HepG2 (cell line): Measurements from ENCODE around the gene RTN3. TPM values are rescaled to one million over a fixed set of nuclear protein-coding genes. Genes with fewer than 3 reads are reported as not detected.

Source experiments
- ATAC-seq: fragments of 200-7000 bp; cut with Tn5 transposase; 3 replicates; pipeline ENCODE4 v1.9.1; 2020; ENCODE audit warnings: mild to moderate bottlenecking, moderate library complexity
- BruUV-seq: library from RNA; stranded (reverse); fragments of 400-500 nt; replicated peaks from 2 replicates; lab custom pipeline; 2021; lab: Mats Ljungman, UMichigan
- CTCF ChIA-PET: fragments of 300-600 bp; formaldehyde crosslinking; extraction: SDS; loops from one replicate; lab custom pipeline; 2021; ENCODE audit warnings: low total read pairs, inconsistent platforms, low intra/inter-chr PET ratio; lab: Yijun Ruan, JAX
- POLR2A ChIA-PET: fragments of 350-600 bp; sonication (Branson Sonifier 250); formaldehyde crosslinking; loops from one replicate; lab custom pipeline; 2020; ENCODE audit warnings: antibody characterized with exemption, inconsistent platforms; lab: Yijun Ruan, JAX
- DNase-seq: peaks from one replicate; pipeline ENCODE4 v3.0.0-alpha.2; 2015; ENCODE audit warnings: low spot score
- FAIRE-seq: peaks from 3 replicates; lab custom pipeline; 2011; peaks lifted over from hg19 to GRCh38; lab: Jason Lieb, UNC
- H2AFZ ChIP-seq: one replicate; pipeline ENCODE4 v1.6.1; 2011; ENCODE audit warnings: low read length, inconsistent platforms
- H3K27ac ChIP-seq: fragments of 300-600 bp; 3 replicates; pipeline ENCODE4 v1.8.0; 2011; ENCODE audit warnings: mixed run types, mild to moderate bottlenecking, mixed read lengths, low read length, inconsistent platforms; ENCODE audit not compliant: insufficient read depth; ENCODE audit errors: extremely low read length
- H3K27me3 ChIP-seq, 2 experiments: fragments of 200-600 bp in 1 of 2; 2 replicates in 1 of 2; 3 replicates in 1 of 2; pipeline versions ENCODE4 v1.6.0 to v1.8.0; 2011; ENCODE audit warnings: low read length in 2 of 2, mild to moderate bottlenecking in 2 of 2, moderate library complexity in 2 of 2, inconsistent platforms in 1 of 2; ENCODE audit not compliant: insufficient read depth in 2 of 2, control insufficient read depth in 1 of 2
- H3K36me3 ChIP-seq, 2 experiments: fragments of 200-600 bp in 1 of 2; replicated peaks in 1 of 2; 2 replicates in 1 of 2; 3 replicates in 1 of 2; pipeline versions ENCODE4 v1.5.1 to v1.8.0; 2011; ENCODE audit warnings: low read length in 2 of 2, inconsistent platforms in 1 of 2; ENCODE audit not compliant: insufficient read depth in 2 of 2, control insufficient read depth in 1 of 2
- H3K4me1 ChIP-seq: 2 replicates; pipeline ENCODE4 v1.5.1; 2012; ENCODE audit warnings: low read length, inconsistent platforms; ENCODE audit not compliant: insufficient read depth
- H3K4me2 ChIP-seq: 2 replicates; pipeline ENCODE4 v1.6.0; 2011; ENCODE audit warnings: low read depth, low read length, inconsistent platforms
- H3K4me3 ChIP-seq, 3 experiments: fragments of 200-600 bp in 1 of 3; sonication (generic), shearing (Covaris generic) in 1 of 3; replicated peaks in 1 of 3; 2 replicates each; pipeline ENCODE4 v1.5.1; 2011 to 2016; ENCODE audit warnings: low read length in 3 of 3, inconsistent platforms in 2 of 3, low read depth in 2 of 3, mild to moderate bottlenecking in 2 of 3, control low read depth in 1 of 3, mixed read lengths in 1 of 3; ENCODE audit not compliant: insufficient read depth in 1 of 3
- H3K79me2 ChIP-seq: one replicate; pipeline ENCODE4 v1.6.1; 2011; ENCODE audit warnings: low read length, inconsistent platforms; ENCODE audit not compliant: insufficient read depth
- H3K9ac ChIP-seq: 2 replicates; pipeline ENCODE4 v1.6.0; 2011; ENCODE audit warnings: mild to moderate bottlenecking, low read depth, low read length, inconsistent platforms; ENCODE audit not compliant: insufficient read depth
- H3K9me3 ChIP-seq: 2 replicates; pipeline ENCODE4 v1.5.1; 2012; ENCODE audit warnings: mild to moderate bottlenecking, low read length
- H4K20me1 ChIP-seq: 2 replicates; pipeline ENCODE4 v1.6.0; 2011; ENCODE audit warnings: inconsistent platforms, mild to moderate bottlenecking, low read length, moderate library complexity; ENCODE audit not compliant: insufficient read depth
- ATM ChIP-seq: fragments of 450-650 bp; IDR thresholded peaks from 2 replicates; pipeline ENCODE4 v1.7.1; 2017; ENCODE audit warnings: mild to moderate bottlenecking, borderline replicate concordance
- CBX1 ChIP-seq: IDR thresholded peaks from one replicate; pipeline ENCODE4 v1.6.1; 2016; ENCODE audit warnings: antibody characterized with exemption, low read depth
- CBX5 ChIP-seq: sonication (generic); formaldehyde crosslinking; IDR thresholded peaks from 2 replicates; pipeline ENCODE4 v1.4.0; 2020; ENCODE audit warnings: missing genetic modification reagents, borderline replicate concordance
- JUN ChIP-seq: sonication (generic); formaldehyde crosslinking; IDR thresholded peaks from 2 replicates; pipeline ENCODE4 v1.4.0; 2020; ENCODE audit warnings: mild to moderate bottlenecking, missing genetic modification reagents
- KDM1A ChIP-seq: IDR thresholded peaks from 2 replicates; pipeline ENCODE4 v1.6.1; 2016; ENCODE audit warnings: missing compliant biosample characterization
- KLF13 ChIP-seq: sonication (generic); formaldehyde crosslinking; IDR thresholded peaks from 2 replicates; pipeline ENCODE4 v1.4.0; 2020; ENCODE audit warnings: mild to moderate bottlenecking, missing genetic modification reagents
- SATB2 ChIP-seq: sonication (generic); formaldehyde crosslinking; IDR thresholded peaks from 2 replicates; pipeline ENCODE4 v1.5.0; 2020; ENCODE audit warnings: missing genetic modification reagents
- SCMH1 ChIP-seq: sonication (generic); formaldehyde crosslinking; IDR thresholded peaks from 2 replicates; pipeline ENCODE4 v1.9.0; 2021; ENCODE audit warnings: missing genetic modification reagents, mild to moderate bottlenecking, borderline replicate concordance
- SIN3B ChIP-seq: fragments of 150-350 bp; IDR thresholded peaks from 2 replicates; pipeline ENCODE4 v1.6.1; 2014; ENCODE audit warnings: low read length
- TFE3 ChIP-seq: IDR thresholded peaks from 2 replicates; pipeline ENCODE4 v1.6.1; 2016
- ZNF263 ChIP-seq: sonication (generic); formaldehyde crosslinking; IDR thresholded peaks from 2 replicates; pipeline ENCODE4 v1.4.0; 2020; ENCODE audit warnings: missing genetic modification reagents
- WGBS: methylation state at CpG from one replicate; pipeline ENCODE4 v1.1.6; 2017; ENCODE audit warnings: low lambda C conversion rate; 5-methylcytosine and 5-hydroxymethylcytosine counted together
- in situ Hi-C: cut with HindIII; loops from 2 replicates; pipeline ENCODE4 v1.10.0; 2017; ENCODE audit warnings: low pct_unique_long_range_greater_than_20kb; ENCODE audit not compliant: extremely low pct_ligation_motif_present
- intact Hi-C: fragments of 100-400 bp; cut with micrococcal nuclease; formaldehyde crosslinking; loops from one replicate; pipeline ENCODE4 v1.10.0; 2022; ENCODE audit not compliant: unreplicated experiment
- polyA plus RNA-seq, 8 experiments: library from polyadenylated mRNA; depleted of rRNA in 3 of 8; stranded (reverse) in 7 of 8; unstranded in 1 of 8; fragments of >200 nt; fragmentation: Illumina TruSeq in 4 of 8; extraction: Trizol in 4 of 8; gene quantifications; 2 replicates each; pipeline versions ENCODE4 v1.2.1 to v1.2.3, GENCODE V29; 2011 to 2016; ENCODE audit warnings: low read depth in 4 of 8, missing spikeins in 1 of 8, mixed read lengths in 1 of 8; ENCODE audit not compliant: insufficient read depth in 1 of 8
- total RNA-seq, 5 experiments: library from RNA; depleted of rRNA; stranded (reverse); fragments of >200 nt; fragmentation: Illumina TruSeq; extraction: Trizol; gene quantifications; 2 replicates each; pipeline ENCODE4 v1.2.3, GENCODE V29; 2016; ENCODE audit warnings: low read depth in 1 of 5

RTN3 gene
- total and polyA plus RNA-seq, 2 of the 13 experiments (the other 11 are each of a cell fraction or from before 2014, with no cell fraction given) = 32.2 to 41.1 TPM

DNA sequence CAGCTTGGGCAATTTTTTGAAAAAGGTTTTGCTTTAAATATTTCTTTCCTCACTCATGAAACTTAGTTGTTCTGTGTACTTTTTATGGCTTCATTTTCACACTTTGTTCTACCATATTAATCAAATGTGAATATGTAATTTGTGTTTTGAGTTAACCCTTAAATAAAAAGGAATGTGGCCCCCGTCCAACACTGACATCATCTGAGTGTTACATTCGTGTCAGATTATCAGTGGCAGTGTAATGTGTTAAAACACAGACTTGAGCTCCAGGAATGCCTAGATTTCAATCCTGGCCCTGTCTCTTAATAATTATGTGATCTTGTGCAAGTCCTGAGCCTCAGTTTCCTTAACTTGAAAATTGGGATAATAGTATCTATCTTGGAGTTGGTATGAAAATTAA lies 5.6 kb downstream of the RTN3 start:
- no peak for ATAC-seq
- H3K79me2 ChIP-seq = peaks cover 45% of the 10 kb centered on the region
- no peaks in the 10 kb centered on the region for H3K36me3 ChIP-seq
- no peak overlapping the region for H2AFZ ChIP-seq
- H3K4me2 ChIP-seq = no peak overlapping the region
- 100% methylated on average over 2 of the region's 2 CpGs for WGBS
- H3K9ac ChIP-seq = no peak overlapping the region
- DNase-seq = no peak
- intact Hi-C loops (no loop called here), in situ Hi-C loops (no loop called here)
- H3K27ac ChIP-seq = no peak overlapping the region
- no peak for FAIRE-seq
- BruUV-seq = no TSS peak
- H4K20me1 ChIP-seq = no peaks in the 10 kb centered on the region; the same call in 1 of the 2 replicates
- TF ChIP-seq TFE3 (CRISPR knock-in tag) (no peak), SCMH1 (no peak), JUN (CRISPR knock-in tag) (no peak), KDM1A (CRISPR knock-in tag) (no peak), CBX5 (CRISPR knock-in tag) (no peak), SATB2 (CRISPR knock-in tag) (no peak), CBX1 (no peak), ZNF263 (no peak), ATM (no peak), SIN3B (no peak), KLF13 (CRISPR knock-in tag) (no peak)
- POLR2A ChIA-PET = no interaction called here
- H3K9me3 ChIP-seq = no peaks in the 10 kb centered on the region
- peaks cover 21% of the 10 kb centered on the region for H3K4me1 ChIP-seq
- no peak overlapping the region for H3K4me3 ChIP-seq
- CTCF ChIA-PET = no interaction called here
- H3K27me3 ChIP-seq = no peaks in the 10 kb centered on the region; a peak in 1 of 5 replicates
